Activated CD4-positive, alpha-beta T cell treated with anti-CD3 and anti-CD28 coated beads, Interleukin-10, Interleukin-2, amounts not matched to agents 100 ng/mL and 50 ng/mL, durations not matched to agents 16 hours and 8 hours (primary cell): ENCODE results near the gene PTGIR.

Source experiments
- DNase-seq: peaks from one replicate; pipeline ENCODE4 v3.0.0-alpha.2; 2020

The PTGIR gene

DNA sequence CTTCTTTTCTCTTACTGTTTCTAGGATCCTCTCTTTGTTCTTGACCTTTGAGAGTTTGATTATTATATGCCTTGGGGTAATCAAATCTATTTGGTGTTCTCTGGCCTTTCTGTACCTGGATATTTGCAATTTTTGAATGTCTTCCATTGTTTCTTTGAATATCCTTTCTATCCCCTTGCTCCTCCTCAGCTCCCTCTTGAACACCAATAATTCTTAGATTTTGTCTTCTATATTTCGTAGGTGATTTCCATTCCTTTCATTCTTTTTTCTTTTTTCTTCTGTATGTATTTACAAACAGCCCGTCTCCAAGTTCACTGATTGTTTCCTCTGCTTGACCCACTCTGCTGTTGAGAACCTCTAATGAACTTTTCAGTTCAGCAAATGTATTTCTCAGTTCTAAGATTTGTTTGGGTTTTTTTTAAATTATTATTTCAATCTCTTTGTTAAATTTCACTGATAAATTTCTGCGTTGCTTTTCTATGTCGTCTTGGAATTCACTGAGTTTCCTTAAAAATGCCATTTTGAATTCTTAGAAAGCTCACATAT, 26.4 kb downstream of the PTGIR start:
- no peak for DNase-seq

- no peak for DNase-seq
These were observed 28.9 kb downstream of the PTGIR start for GRCh38 chr19:46596008-46596407.

GRCh38 chr19:46591870-46592269, 33.0 kb downstream of the PTGIR start:
- no peak for DNase-seq

DNA sequence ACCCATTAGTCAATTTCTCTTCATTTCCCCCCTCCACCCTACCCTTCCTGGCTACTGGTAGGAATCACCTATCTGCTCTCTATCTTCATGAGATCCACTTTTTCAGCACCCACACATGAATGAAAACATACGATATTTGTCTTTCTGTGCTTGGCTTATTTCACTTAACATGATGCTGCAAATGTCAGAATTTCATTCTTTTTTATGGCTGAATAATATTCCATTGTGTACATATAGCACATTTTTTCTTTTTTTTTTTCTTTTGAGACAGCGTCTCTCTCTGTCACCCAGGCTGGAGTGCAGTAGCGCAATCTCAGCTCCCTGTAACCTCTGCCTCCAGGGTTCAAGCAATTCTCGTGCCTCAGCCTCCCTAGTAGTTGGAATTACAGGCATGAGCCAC, 33.6 kb downstream of the PTGIR start:
- no peak for DNase-seq

DNA sequence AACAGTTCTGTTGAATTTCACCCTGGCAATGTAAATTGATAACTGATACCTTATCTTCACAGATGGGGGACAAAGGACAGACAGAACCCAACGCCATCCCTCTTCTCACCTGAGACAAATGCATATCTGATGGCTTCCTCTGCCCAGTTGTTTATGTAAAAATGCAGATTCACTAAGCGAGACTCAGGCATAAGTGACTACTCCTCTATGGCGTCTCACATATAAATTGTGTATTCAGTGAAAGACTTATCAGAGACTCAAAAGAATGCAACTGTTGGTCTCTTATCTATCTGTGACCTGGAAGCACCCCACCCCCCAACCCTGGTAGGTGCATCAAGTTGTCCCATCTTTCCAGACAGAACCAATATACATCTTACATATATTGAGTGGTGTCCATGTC, 37.0 kb downstream of the PTGIR start:
- no peak for DNase-seq

DNA sequence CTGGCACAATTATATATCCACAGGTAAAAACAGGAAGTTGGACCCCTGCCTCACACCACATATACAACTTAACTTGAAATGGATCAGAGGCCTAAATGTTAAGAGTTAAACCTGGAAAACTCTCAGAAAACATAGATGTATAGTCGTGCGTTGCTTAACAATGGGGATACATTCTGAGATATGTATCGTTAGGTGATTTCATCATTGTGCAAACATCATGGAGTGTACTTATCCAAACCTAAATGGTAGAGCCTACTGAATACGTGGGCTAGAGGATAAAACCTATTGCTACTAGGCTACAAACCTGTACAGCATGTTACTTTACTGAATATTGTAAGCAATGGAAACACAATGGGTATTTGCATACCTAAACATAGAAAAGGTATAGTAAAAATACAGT, 38.6 kb downstream of the PTGIR start:
- DNase-seq = no peak

DNA sequence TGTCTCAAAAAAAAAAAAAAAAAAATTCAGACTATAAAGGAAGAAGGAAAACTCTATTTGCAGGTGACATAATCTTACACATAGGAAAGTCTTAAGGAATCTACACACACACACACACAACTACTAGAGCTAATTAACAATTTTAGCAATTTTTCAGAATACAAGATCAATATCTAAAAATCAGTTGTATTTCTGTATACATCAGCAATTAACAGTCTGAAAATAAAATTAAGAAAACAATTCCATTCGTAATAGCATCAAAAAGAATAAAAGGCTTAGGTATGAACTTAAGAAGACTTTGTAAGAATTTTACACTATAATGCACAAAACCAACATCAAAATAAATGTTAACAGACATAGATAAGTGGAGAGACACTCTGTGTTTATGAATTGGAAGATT, 39.4 kb downstream of the PTGIR start:
- no peak for DNase-seq

DNA sequence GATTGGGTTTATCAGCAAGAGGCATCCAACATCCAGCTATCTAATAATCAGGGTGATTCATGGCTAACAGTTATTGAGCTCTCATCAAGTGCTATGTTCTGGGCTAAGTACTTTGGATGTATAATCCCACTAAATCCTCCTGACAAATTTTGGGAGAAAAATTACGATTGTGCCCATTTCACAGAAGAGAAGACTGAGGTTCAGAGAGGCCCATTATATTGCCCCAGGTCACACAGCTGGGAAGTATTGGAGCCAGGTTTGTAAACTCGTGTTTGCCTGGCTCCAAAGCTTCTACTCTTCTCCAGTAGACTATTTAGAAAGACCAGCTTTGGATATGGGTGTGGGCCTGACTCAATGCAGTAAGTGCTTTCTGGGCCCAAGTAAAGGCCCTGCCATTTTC, 44.6 kb downstream of the PTGIR start:
- no peak for DNase-seq

- peak; percentile 47 for DNase-seq
These were observed 45.5 kb downstream of the PTGIR start for GRCh38 chr19:46579361-46579879.

GRCh38 chr19:46578450-46578849, 46.4 kb downstream of the PTGIR start:
- DNase-seq = no peak

GRCh38 chr19:46574533-46574932, 50.4 kb downstream of the PTGIR start:
- no peak for DNase-seq

DNA sequence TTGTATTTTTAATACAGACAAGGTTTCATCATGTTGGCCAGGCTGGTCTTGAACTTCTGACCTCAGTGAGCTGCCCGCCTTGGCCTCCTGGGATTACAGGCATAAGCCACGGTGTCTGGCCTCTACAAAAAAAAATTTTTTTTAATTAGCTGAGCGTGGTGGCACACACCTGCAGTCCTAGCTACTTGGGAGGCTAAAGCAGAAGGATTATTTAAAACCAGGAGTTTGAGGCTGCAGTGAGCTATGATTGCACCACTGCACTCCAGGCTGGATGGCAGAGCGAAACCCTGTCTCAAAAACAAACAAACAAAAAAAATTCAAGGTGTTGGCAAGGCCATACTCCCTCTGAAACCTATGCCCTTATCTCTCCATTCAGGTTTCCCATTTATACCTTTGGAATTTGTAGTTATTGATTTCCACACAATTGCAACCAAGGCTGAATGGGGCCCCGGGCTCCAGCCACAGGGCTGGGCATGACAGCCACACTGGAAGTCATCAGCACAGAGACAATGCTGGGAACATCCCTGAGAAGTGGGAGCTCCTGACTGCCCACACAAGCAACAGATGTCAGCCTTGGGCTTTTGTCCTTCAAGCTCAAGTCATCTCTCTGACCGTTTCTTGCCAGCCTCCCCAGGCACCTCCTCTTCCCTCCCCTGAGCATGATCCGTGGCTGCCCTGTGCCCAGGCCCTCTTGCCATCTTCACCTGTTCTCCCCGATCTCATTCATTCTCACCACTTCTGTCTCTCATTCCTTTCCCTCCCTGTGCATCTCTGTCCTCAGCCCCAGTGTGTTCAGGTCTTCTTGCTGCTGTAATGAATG, 51.0 kb downstream of the PTGIR start:
- DNase-seq = no peak

- peak; percentile 7 for DNase-seq
These were observed 53.4 kb downstream of the PTGIR start for GRCh38 chr19:46571495-46571894.
